Smooth muscle cell (in vitro differentiated cells): Measurements from ENCODE around the gene EHD4. TPM values are rescaled to one million over a fixed set of nuclear protein-coding genes. Genes with fewer than 3 reads are reported as not detected.

Experiments used
- DNase-seq: peaks from one replicate; lab custom pipeline; 2025; ENCODE audit not compliant: unreplicated experiment; lab: John Stamatoyannopoulos, UW
- H2AFZ ChIP-seq: fragments of 200-600 bp; sonication (generic); 2 replicates; pipeline ENCODE4 v1.6.0; 2016; ENCODE audit warnings: antibody characterized with exemption, low read depth, mild to moderate bottlenecking
- H3F3A ChIP-seq: fragments of 200-600 bp; sonication (generic); 2 replicates; pipeline ENCODE4 v1.6.0; 2017; ENCODE audit warnings: antibody characterized with exemption, low read depth
- H3K27ac ChIP-seq: fragments of 200-600 bp; sonication (generic); 2 replicates; pipeline ENCODE4 v1.5.1; 2016; ENCODE audit warnings: low read depth, mild to moderate bottlenecking
- H3K27me3 ChIP-seq: fragments of 200-600 bp; sonication (generic); 2 replicates; pipeline ENCODE4 v1.6.1; 2016; ENCODE audit warnings: low read depth, mild to moderate bottlenecking
- H3K36me3 ChIP-seq: fragments of 200-600 bp; sonication (generic); 2 replicates; pipeline ENCODE4 v1.5.1; 2016; ENCODE audit warnings: low read depth
- H3K4me1 ChIP-seq: fragments of 200-600 bp; sonication (generic); 2 replicates; pipeline ENCODE4 v1.5.1; 2016; ENCODE audit warnings: low read depth
- H3K4me2 ChIP-seq: fragments of 200-600 bp; sonication (generic); 2 replicates; pipeline ENCODE4 v1.6.0; 2016; ENCODE audit warnings: mild to moderate bottlenecking
- H3K4me3 ChIP-seq: fragments of 200-600 bp; sonication (generic); 2 replicates; pipeline ENCODE4 v1.5.1; 2016; ENCODE audit warnings: mild to moderate bottlenecking
- H3K79me2 ChIP-seq: fragments of 200-600 bp; sonication (generic); 2 replicates; pipeline ENCODE4 v1.6.0; 2016; ENCODE audit warnings: low read depth, mild to moderate bottlenecking
- H3K9ac ChIP-seq: fragments of 200-600 bp; sonication (generic); 2 replicates; pipeline ENCODE4 v1.6.0; 2016; ENCODE audit warnings: low read depth
- H3K9me3 ChIP-seq: fragments of 200-600 bp; sonication (generic); replicated peaks from 2 replicates; pipeline ENCODE4 v1.5.1; 2016; ENCODE audit warnings: low read depth
- H4K20me1 ChIP-seq: fragments of 200-600 bp; sonication (generic); 2 replicates; pipeline ENCODE4 v1.6.0; 2016; ENCODE audit warnings: low read depth
- WGBS: methylation state at CpG from one replicate; pipeline ENCODE4 v1.1.7; 2016; ENCODE audit warnings: low lambda C conversion rate; 5-methylcytosine and 5-hydroxymethylcytosine counted together
- polyA plus RNA-seq: library from polyadenylated mRNA; unstranded; fragments of >200 nt; fragmentation: Nextera tagmentation; extraction: Ambion mirVana; gene quantifications from 2 replicates; pipeline ENCODE4 v1.2.1, GENCODE V29; 2016
- total RNA-seq: library from RNA; depleted of rRNA; stranded (reverse); fragments of >200 nt; gene quantifications from 2 replicates; pipeline ENCODE4 v1.2.3, GENCODE V29; 2014
- TF ChIP-seq, protein P1 (sequence below): fragments of 200-600 bp; sonication (generic); IDR thresholded peaks from 2 replicates; pipeline ENCODE4 v1.5.1; 2017; ENCODE audit warnings: borderline replicate concordance, mild to moderate bottlenecking, antibody characterized with exemption; ENCODE audit not compliant: insufficient read depth, poor library complexity, severe bottlenecking

Gene EHD4
- total and polyA plus RNA-seq, 2 experiments from 2014 or later, result 11.5 to 15.8 TPM

GRCh38 chr15:41870689-41871081, 101.7 kb downstream of the EHD4 start:
- Histone ChIP-seq H3K4me2 (no peak overlapping the region), H3K9me3 (no peaks in the 10 kb centered on the region), H3K79me2 (no peaks in the 10 kb centered on the region), H3K27me3 (no peaks in the 10 kb centered on the region), H2AFZ (no peak overlapping the region), H3K36me3 (no peaks in the 10 kb centered on the region), H3K27ac (peak overlapping the region; percentile 62), H3K9ac (no peak overlapping the region), H4K20me1 (no peaks in the 10 kb centered on the region), H3K4me1 (peaks cover 8% of the 10 kb centered on the region), H3K4me3 (no peak overlapping the region), H3F3A (no peaks in the 10 kb centered on the region)
- DNase-seq, result no peak
- 58% methylated on average over 9 of the region's 9 CpGs for WGBS
- TF ChIP-seq, protein P1, sequence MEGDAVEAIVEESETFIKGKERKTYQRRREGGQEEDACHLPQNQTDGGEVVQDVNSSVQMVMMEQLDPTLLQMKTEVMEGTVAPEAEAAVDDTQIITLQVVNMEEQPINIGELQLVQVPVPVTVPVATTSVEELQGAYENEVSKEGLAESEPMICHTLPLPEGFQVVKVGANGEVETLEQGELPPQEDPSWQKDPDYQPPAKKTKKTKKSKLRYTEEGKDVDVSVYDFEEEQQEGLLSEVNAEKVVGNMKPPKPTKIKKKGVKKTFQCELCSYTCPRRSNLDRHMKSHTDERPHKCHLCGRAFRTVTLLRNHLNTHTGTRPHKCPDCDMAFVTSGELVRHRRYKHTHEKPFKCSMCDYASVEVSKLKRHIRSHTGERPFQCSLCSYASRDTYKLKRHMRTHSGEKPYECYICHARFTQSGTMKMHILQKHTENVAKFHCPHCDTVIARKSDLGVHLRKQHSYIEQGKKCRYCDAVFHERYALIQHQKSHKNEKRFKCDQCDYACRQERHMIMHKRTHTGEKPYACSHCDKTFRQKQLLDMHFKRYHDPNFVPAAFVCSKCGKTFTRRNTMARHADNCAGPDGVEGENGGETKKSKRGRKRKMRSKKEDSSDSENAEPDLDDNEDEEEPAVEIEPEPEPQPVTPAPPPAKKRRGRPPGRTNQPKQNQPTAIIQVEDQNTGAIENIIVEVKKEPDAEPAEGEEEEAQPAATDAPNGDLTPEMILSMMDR, result no peak

GRCh38 chr15:41869770-41870688, 102.3 kb downstream of the EHD4 start:
- Histone ChIP-seq H3K27ac (peak overlapping the region; percentile 62), H3K4me2 (no peak overlapping the region)
- 90% methylated on average over 42 of the region's 42 CpGs for WGBS

DNA sequence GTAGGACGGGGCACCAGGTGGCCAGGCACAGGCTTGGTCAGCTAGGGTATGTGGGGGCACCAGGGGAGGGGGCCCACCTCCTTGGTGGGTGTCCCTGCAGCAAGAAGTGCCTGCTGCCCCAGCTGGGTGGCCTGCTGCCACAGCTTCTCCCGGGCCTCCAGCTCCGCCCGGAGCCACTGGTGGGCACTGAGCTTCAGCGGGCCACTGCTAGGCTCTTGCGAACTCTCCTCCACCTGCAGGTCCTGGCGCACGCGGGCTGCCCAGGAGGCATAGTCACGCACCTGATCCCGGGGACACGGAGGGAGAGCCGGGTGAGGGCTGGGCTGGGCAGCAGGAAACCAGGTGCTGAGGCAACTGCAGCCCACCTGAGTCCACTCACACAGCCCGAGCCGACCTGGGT, 104.0 kb downstream of the EHD4 start:
- Histone ChIP-seq H3F3A (no peaks in the 10 kb centered on the region), H3K9ac (no peak overlapping the region), H3K4me1 (peaks cover 8% of the 10 kb centered on the region), H3K9me3 (no peaks in the 10 kb centered on the region), H3K36me3 (no peaks in the 10 kb centered on the region), H3K79me2 (no peaks in the 10 kb centered on the region), H4K20me1 (no peaks in the 10 kb centered on the region), H3K27me3 (no peaks in the 10 kb centered on the region), H2AFZ (no peak overlapping the region), H3K4me2 (no peak overlapping the region), H3K27ac (no peak overlapping the region), H3K4me3 (no peak overlapping the region)
- TF ChIP-seq, protein P1, result no peak
- WGBS, result 98% methylated on average over 15 of the region's 15 CpGs
- no peak for DNase-seq

More at GRCh38 chr15:41869770-41870688, 102.3 kb downstream of the EHD4 start:
- Histone ChIP-seq H3K4me1 (peaks cover 8% of the 10 kb centered on the region), H3K36me3 (no peaks in the 10 kb centered on the region), H3K9ac (no peak overlapping the region), H3F3A (no peaks in the 10 kb centered on the region), H3K9me3 (no peaks in the 10 kb centered on the region), H2AFZ (no peak overlapping the region), H4K20me1 (no peaks in the 10 kb centered on the region), H3K27me3 (no peaks in the 10 kb centered on the region), H3K4me3 (no peak overlapping the region), H3K79me2 (no peaks in the 10 kb centered on the region)
- DNase-seq, result no peak
- TF ChIP-seq, protein P1, result no peak
